ENCODE results near the gene AMPH.
"Not testable (repeated sequence)": the region's sequence is repeated elsewhere in the genome, so short reads cannot be mapped to it uniquely, and the experiment has no call there.

The AMPH gene

GRCh38 chr7:38461887-38462286 lies 169.3 kb downstream of the AMPH start:
- no peak for DNase-seq

DNA sequence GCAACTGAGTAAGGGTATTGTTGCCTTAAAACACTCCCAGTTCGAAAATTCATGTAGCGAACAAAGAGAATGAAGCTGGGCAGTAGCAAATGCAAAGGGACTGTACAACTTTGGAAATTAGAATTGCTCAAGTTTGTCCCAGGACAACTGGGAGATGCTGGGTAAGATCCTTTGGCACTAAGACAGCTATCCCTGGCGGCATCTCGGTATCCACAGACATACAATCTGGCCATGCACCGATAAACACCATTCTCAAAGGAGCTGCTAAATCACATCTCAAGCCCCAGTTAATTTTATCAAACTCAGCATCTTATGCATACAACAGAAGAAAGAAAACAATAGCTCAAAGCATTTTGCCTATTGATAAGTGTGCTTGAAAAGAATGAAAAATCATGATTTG lies 177.3 kb downstream of the AMPH start:
- no peak for DNase-seq

- no peak for DNase-seq
Measured at GRCh38 chr7:38453168-38453567, 178.0 kb downstream of the AMPH start.

GRCh38 chr7:38452681-38453108 lies 178.5 kb downstream of the AMPH start:
- DNase-seq = no peak

DNA sequence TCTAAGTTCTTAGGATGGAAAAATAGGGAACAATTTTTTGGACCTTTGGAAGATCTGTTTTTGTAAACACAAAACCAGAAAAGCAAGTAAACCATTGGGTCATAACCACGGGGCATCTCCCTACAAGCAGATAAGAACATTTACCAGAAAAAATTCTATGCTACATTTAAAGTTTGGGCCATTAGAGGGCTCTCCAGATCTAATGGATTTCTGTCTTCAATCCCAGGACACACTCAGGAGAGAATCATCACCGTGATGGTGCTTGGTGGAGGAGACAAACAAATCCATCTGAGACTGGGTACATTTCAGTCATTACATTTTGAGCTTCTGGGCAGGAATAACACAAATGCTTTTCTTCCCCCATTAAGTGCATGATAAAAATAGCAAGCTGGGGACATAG lies 179.3 kb downstream of the AMPH start:
- DNase-seq = no peak

DNA sequence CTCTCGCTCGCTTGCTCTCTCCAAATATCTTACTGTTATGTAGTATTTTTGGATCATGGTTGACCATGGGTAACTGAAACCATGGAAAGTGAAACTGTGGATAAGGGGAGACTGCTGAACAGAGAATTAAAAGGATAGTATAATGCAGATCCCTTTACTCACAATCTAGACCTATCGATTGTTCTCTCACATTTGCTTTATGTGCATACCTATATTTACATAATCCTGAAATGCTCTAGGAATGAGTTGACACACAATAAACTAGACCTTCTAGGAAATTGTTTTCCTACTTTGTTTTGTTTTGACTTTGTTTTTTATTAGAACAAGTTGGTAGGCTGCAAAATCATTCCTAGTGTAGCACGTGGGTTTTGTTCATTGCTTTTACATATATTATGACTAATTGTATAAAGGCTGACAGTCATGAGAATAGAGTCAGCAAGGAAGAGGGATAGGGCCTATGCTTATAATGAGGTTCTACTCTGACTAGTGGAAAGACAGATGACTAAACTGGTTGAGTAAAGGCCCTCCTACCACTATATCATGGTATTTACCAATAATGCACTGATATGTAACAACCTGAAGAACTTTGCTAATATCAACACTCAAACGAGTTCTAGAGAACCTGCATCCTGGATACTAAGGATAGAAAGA lies 182.5 kb downstream of the AMPH start:
- DNase-seq = no peak

DNA sequence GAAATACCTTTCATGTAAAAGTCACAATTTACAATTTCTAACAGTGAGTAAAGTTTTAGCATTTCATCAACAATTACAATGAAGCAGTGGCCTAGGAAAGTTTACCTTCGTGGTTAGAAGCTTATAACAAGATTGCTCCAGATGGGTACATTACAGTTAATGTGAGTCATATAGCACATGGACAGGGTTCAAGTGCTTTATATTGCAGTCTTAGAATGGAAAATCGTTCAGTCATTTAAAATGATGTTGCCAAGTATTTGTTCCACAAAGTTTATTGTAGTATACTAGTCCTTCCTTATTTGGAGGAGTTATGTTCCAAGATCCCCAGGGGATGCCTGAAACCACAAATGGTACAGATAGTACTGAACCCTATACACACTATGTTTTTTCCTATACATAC lies 183.1 kb downstream of the AMPH start:
- no peak for DNase-seq

GRCh38 chr7:38438970-38439369 lies 192.2 kb downstream of the AMPH start:
- no peak for DNase-seq

DNA sequence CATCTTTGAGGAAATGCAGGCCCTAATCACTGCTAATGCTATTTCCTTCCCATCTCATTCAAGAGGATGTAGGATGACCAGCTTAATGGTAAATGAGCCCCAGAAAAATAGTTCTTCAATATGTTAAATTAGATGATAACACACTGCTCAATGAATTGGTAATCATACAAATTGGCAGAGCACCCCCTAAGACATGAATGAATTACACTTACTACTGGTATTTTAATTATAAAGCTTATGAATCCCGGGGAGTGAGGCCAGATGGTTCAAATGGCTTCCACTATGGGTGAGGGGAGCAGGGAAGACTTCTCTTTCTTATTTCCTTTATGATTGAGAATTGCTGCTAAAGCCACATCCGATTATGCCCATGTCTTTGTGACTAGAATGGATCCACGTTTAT lies 198.5 kb downstream of the AMPH start:
- DNase-seq = no peak

GRCh38 chr7:38432080-38432479 lies 199.1 kb downstream of the AMPH start:
- no peak for DNase-seq

DNA sequence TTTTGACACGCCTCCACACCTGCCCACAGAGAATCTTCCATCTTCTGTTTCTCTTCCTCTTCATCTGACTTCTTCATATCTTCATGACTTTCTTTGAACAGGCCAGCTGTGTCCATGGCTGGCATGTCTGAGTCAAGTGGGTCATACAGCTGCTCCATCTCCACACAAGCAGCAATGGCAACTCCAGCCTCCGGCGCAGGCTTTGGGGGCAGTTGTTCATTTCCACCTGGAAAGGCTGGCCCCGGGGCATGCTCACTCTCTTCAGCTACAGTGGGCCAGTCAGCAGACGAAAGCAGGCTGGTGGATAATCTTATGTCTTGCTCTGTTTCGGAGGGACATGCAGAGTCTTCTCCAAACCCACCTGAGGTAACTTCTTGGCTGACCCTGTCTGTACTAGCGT lies 202.1 kb downstream of the AMPH start:
- DNase-seq = no peak

GRCh38 chr7:38428041-38428440 lies 203.1 kb downstream of the AMPH start:
- DNase-seq = no peak

DNA sequence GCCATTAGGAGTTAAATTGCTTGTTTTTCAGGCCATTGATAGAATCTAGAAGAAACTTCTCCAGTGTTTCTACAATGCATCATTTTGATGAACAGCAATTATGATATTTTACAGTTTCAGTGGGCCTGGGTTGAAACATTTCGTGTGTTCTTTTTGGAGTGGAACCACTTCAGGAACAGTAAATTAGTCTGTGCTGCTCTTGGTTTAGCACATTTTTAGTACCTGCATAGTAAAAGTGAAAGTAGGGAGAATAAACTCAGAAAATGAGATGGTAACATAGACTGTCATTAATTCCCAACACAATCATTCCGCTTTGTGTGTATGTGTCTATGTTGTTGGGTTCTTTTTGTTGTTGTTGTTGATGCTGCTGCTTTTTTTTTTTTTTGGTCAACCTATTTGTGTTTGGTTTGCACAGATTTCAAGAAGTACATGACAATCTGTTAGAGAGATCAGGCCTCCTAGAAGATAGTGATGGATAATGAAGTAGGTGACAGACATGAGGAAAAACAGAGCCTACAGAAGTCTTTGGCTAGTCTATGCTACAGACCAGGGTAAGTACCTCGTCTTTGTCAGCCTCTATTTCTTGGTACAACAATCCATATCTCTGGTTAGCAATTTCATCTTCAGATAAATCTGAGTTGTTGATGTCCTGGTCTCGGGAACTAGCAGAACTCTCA lies 203.8 kb downstream of the AMPH start:
- no peak for DNase-seq

GRCh38 chr7:38425509-38425908 lies 205.7 kb downstream of the AMPH start:
- DNase-seq = no peak

DNA sequence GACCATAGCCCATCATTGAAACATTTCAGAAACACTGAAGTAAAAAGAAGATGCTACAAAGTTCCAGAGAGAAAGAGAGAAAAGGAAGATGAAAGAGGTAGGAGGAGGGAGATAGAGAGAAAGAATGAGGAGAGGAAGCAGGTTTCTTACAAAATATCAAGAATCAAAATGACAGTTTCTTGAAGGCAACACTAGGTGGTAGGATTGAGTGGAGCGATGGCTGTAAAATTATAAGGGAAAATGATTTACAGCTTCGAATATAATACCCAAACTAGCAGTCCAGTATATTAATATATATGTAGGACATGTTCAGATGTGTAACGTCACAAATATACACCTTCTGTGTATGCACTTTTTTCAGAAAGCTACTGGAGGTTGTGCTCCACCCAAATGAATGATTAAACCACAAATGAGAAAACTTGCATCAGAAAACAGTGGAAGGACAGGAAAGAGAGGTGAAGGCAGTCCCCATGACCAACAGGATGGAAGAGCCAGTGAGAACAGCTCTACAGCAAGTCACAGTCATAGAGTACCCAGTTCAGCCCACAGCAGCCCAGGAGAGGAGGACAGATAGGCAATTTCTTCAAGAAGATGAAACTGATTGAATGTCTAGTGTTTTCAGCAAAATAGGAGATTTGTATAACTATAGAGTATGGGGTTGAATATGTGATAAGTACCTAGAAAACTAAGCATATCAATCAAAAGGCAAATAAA lies 206.3 kb downstream of the AMPH start:
- DNase-seq = no peak

GRCh38 chr7:38413784-38414183 lies 217.4 kb downstream of the AMPH start:
- DNase-seq = no peak

DNA sequence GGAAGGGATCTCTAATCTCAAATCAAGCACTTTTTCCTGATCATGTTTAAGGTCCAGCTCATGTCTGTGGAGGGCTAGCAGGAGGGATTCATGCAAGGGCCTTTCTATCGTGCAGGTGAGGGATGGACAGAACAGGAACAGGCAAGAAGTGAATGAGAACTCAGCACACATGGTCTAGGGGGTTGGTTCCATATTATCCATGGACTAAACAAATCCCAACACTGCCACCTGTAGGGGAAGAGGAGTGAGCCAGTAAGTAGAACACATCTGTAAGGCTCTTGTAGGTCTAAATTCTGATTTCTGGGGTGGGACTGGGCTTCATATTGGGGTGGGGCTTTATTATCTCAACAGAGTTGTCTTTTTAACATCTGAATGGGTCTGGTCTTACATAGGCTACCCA lies 219.8 kb downstream of the AMPH start:
- no peak for DNase-seq

DNA sequence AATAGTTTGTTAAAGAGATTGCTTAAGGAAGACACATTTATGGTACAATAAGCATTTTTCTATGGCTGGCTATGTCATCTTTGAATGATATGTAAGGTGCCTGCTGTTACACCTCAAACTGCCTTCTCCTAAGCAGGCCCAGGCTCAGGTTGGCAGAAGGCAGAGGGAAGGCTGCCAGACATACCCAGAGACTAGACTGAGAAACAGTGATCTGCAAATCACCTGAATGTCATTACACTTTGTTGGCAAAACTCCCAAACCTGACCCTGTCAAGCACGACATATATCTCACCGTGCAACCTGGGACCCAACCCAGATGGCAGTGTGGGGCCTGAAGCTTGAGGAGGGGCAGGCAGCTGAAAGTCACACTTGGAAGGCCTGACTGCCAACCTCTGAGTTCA lies 221.1 kb downstream of the AMPH start:
- DNase-seq = no peak

DNA sequence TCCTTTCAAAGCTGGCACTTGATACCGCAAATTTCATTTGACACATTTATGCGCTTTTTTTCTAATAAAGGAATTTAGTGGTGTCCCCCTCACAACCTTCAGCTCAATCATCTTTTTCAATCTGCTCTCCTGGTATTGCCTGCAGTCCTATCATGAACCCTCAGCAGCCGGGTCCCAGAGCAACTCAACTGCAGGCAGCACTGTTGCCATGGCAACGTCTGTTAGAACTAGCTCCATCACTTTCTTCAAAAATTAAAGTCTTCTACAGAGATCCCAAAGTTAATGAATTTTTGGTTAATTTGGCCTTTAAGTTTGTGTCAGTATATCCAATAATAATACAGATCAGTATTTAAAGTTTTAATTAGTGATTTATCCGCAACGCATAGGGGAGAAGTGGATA lies 221.6 kb downstream of the AMPH start:
- no peak for DNase-seq

- DNase-seq = peak; percentile 55
Measured at GRCh38 chr7:38398725-38399321, 232.3 kb downstream of the AMPH start.

DNA sequence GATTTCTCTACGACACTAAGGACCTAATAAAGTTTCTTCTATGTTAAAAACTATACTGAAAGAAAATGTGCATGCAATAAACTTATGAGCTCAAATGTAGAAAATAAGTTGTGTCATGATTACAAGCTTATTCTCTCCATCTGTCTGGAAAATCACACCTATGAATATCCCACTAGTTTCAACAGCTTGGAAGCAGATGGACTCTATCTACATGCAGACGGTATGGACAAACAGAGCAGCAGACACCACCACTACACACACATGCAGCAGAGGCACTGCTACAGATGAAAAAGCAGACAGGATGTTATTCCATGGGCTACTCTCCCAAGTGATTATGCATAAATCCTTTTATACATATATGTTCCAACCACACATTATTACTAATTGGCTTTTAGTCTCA lies 234.3 kb downstream of the AMPH start:
- no peak for DNase-seq

DNA sequence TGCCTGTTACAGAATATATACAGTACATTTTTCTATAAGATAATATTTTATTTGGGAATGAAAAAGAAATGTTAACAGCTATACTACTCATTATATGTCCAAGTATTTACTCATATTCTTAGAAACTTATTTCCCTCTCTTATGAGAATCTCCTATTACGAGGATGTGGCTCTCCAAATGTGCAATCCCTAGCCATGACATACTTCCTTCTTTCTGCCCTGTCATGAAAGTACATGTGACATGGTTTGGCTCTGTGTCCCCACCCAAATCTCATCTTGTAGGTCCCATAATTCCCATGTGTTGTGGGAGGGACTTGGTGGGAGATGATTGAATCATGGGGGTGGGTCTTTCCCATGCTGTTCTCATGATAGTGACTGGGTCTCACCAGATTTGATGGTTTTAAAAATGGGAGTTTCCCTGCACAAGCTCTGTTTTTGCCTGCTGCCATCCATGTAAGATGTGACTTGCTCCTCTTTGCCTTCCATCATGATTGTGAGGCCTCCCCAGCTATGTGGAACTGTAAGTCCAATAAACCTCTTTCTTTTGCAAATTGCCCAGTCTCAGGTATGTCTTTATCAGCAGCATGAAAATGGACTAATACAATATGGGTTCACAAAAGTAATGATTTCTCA lies 235.1 kb downstream of the AMPH start:
- not testable (repeated sequence) for DNase-seq

DNA sequence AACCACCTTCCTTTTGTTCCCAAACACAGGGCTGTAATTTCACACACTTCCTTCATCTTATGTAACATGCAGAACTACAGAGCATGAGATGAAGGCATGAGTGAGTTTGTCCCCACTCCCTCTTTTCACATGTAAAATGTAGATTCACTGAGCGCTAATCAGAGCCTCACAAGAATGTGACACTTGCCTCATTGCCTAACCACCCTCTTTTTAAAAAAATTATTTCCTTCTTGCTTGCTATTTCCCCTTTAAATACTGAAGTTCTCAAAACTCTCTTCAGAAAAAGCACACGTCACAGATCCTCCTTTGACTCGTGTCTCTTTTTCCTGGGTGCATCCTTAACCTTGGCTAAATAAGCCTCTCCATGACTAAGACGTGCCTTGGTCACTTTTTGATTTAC lies 236.5 kb downstream of the AMPH start:
- no peak for DNase-seq

Measured in activated CD4-positive, CD25-positive, alpha-beta regulatory T cell treated with anti-CD3 and anti-CD28 coated beads, Interleukin-2, amount 50 U/mL, for 72 hours (primary cell).